Measurements from ENCODE around the gene OSBPL10.

DNA sequence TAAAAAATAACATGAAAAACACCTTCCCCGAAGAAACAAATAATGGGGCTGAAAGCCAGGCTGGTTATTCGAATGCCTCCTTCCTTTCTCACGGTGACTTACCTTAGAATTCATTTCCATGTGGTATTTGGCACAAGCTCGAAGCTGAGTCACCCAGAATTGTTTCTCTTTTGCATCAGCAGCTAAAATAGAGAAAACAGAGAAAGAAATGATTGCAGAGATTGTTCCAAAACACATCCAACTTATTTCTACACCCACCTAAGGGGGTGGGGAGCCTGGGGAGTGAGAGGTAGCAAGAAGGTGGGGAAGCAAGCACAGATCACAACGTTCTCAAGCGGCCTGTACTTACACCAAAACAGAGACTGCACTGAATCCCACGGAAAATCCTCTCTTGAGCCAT lies 104.7 kb downstream of the OSBPL10 start:
- TF ChIP-seq, protein P1, sequence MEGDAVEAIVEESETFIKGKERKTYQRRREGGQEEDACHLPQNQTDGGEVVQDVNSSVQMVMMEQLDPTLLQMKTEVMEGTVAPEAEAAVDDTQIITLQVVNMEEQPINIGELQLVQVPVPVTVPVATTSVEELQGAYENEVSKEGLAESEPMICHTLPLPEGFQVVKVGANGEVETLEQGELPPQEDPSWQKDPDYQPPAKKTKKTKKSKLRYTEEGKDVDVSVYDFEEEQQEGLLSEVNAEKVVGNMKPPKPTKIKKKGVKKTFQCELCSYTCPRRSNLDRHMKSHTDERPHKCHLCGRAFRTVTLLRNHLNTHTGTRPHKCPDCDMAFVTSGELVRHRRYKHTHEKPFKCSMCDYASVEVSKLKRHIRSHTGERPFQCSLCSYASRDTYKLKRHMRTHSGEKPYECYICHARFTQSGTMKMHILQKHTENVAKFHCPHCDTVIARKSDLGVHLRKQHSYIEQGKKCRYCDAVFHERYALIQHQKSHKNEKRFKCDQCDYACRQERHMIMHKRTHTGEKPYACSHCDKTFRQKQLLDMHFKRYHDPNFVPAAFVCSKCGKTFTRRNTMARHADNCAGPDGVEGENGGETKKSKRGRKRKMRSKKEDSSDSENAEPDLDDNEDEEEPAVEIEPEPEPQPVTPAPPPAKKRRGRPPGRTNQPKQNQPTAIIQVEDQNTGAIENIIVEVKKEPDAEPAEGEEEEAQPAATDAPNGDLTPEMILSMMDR (IDR thresholded peaks at IDR 0.05): no peak
- TF ChIP-seq EZH2 (IDR thresholded peaks at IDR 0.05; ENCODE audit: borderline replicate concordance, insufficient read depth, low read depth, low read length, poor library complexity, severe bottlenecking): no peak

Measured in B cell (primary cell).